ENCODE data around the gene POU3F3.

DNA sequence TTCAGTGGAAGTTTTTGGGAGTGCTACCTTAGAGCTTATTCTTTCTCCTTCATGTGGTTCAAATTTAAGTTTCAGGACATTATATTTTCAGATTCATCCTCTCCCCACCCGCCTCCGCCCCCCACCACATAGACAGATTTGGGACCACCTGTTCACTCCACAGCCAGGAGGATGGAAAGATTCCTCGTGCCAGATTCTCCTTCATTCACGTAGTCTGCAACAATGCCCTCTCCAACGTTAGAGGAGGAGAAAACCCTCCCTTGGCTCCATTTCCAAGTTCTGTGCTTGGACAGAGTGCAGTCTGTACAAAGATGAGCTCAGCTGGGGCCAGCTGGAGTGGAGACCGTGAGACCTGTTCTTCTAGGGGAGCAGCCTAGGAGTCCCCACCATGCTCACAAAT is 26.2 kb downstream of the POU3F3 start:
- no peak for TF ChIP-seq CTCF (IDR thresholded peaks at IDR 0.05)
- no peak for TF ChIP-seq POLR2A (IDR thresholded peaks at IDR 0.05)
- no peak for TF ChIP-seq EP300 (IDR thresholded peaks at IDR 0.05)
